ENCODE data around the gene HCRTR1. TPM values are rescaled to one million over a fixed set of nuclear protein-coding genes. Genes with fewer than 3 reads are reported as not detected.

Gene HCRTR1
- total RNA-seq, 6 experiments from 2014 or later = not detected

- ATAC-seq (no peak), DNase-seq (no peak)
- Histone ChIP-seq H3K4me1 (no peaks in the 10 kb centered on the region), H3K9me3 (no peaks in the 10 kb centered on the region), H3K27ac (no peak overlapping the region), H3K36me3 (no peaks in the 10 kb centered on the region), H3K27me3 (no peaks in the 10 kb centered on the region), H3K4me3 (no peak overlapping the region)
- TF ChIP-seq CTCF (IDR thresholded peaks at IDR 0.05) (no peak), POLR2A (IDR thresholded peaks at IDR 0.05) (no peak)
- WGBS (ENCODE audit: insufficient coverage, low coverage, low lambda C conversion rate, missing lambda C conversion rate) = 77% methylated on average over 9 of the region's 12 CpGs
- intact Hi-C loops (cut with DNase I) = no loop called here
Measured at GRCh38 chr1:31657972-31658510, 40.6 kb downstream of the HCRTR1 start.

- H3K4me3 ChIP-seq = no peak overlapping the region
- H3K36me3 ChIP-seq = no peaks in the 10 kb centered on the region
- no peaks in the 10 kb centered on the region for H3K27me3 ChIP-seq
- no peak for ATAC-seq
- TF ChIP-seq CTCF (IDR thresholded peaks at IDR 0.05) (no peak), POLR2A (IDR thresholded peaks at IDR 0.05) (no peak)
- intact Hi-C loops (cut with DNase I) = no loop called here
- no peaks in the 10 kb centered on the region for H3K4me1 ChIP-seq
- no CpG with 5 or more reads among the region's 3 CpGs for WGBS (ENCODE audit: insufficient coverage, low coverage, low lambda C conversion rate, missing lambda C conversion rate)
- H3K9me3 ChIP-seq = no peaks in the 10 kb centered on the region
- H3K27ac ChIP-seq = no peak overlapping the region
- DNase-seq = no peak
Measured at GRCh38 chr1:31658721-31659120, 41.2 kb downstream of the HCRTR1 start.

GRCh38 chr1:31659889-31660288 is 42.4 kb downstream of the HCRTR1 start:
- ATAC-seq (no peak), DNase-seq (no peak)
- WGBS (ENCODE audit: insufficient coverage, low coverage, low lambda C conversion rate, missing lambda C conversion rate) = 57% methylated on average over 1 of the region's 3 CpGs
- TF ChIP-seq CTCF (IDR thresholded peaks at IDR 0.05) (no peak), POLR2A (IDR thresholded peaks at IDR 0.05) (no peak)
- H3K9me3 ChIP-seq = no peaks in the 10 kb centered on the region
- H3K4me1 ChIP-seq = no peaks in the 10 kb centered on the region
- no peaks in the 10 kb centered on the region for H3K36me3 ChIP-seq
- no peak overlapping the region for H3K27ac ChIP-seq
- no peaks in the 10 kb centered on the region for H3K27me3 ChIP-seq
- no peak overlapping the region for H3K4me3 ChIP-seq
- intact Hi-C loops (cut with DNase I) = loop anchor here (2.0 to 10.0 kb wide), 3 partner anchors 55 to 132 kb away; no protein-coding TSS in a partner anchor

DNA sequence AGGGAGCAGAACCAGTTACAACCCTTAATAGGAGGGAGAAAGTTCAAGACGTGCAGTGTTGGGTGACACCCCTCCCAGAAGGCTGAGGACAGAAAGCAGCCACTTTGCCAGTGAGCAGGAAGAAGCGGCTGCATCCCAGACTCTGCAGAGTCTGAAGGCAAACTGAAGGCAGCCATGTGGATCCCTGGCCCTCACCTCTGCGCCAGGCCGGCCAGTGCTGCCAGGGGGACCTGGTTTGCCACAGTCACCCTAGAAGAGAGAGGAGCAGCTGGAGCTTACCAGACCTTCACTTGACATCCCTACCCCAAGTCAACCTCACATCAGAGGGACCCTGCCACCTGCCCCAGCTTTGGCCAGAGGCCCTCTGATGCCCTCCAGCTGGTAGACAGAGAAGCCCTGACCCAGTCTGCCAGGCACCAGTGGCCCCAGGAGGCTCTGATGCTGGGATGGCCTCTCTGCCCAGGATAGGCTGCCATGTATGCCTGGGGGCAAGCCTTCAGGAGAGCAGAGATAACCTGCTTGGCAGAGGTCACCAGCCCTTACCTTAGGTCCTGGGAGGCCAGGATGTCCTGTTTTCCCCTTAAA is 43.5 kb downstream of the HCRTR1 start:
- no peak overlapping the region for H3K27ac ChIP-seq
- no peaks in the 10 kb centered on the region for H3K27me3 ChIP-seq
- intact Hi-C loops (cut with DNase I) = loop anchor here (2.0 to 10.0 kb wide), 3 partner anchors 54 to 131 kb away; no protein-coding TSS in a partner anchor
- ATAC-seq (no peak), DNase-seq (no peak)
- no peaks in the 10 kb centered on the region for H3K36me3 ChIP-seq
- 80% methylated on average over 1 of the region's 4 CpGs for WGBS (ENCODE audit: insufficient coverage, low coverage, low lambda C conversion rate, missing lambda C conversion rate)
- no peaks in the 10 kb centered on the region for H3K9me3 ChIP-seq
- H3K4me3 ChIP-seq = no peak overlapping the region
- TF ChIP-seq POLR2A (IDR thresholded peaks at IDR 0.05) (no peak), CTCF (IDR thresholded peaks at IDR 0.05) (no peak)
- no peaks in the 10 kb centered on the region for H3K4me1 ChIP-seq

Measured in right lobe of liver (tissue), 6 donors.